Vagina (tissue), 2 donors: ENCODE measurements around the gene LRP11.

Experiments used
- POLR2A ChIP-seq, 2 donors: fragments of 450-650 bp; IDR thresholded peaks; one replicate each; pipeline ENCODE4 v1.6.1; 2017; ENCODE audit warnings: antibody characterized with exemption in 2 of 2, mild to moderate bottlenecking in 2 of 2, moderate library complexity in 2 of 2
- POLR2AphosphoS5 ChIP-seq, 2 donors: sonication (generic); formaldehyde crosslinking; IDR thresholded peaks; one replicate each; pipeline ENCODE4 v1.9.0; 2017; ENCODE audit warnings: antibody characterized with exemption in 2 of 2, mild to moderate bottlenecking in 2 of 2, low read depth in 1 of 2; ENCODE audit not compliant: insufficient read depth in 1 of 2
- TF ChIP-seq, protein P1 (sequence below), 3 experiments: fragments of 450-650 bp in 2 of 3; fragments of 200-600 bp in 1 of 3; sonication (generic) in 1 of 3; IDR thresholded peaks; one replicate each; pipeline ENCODE4 v1.5.1; 2017 to 2019; ENCODE audit warnings: antibody characterized with exemption in 3 of 3, mild to moderate bottlenecking in 2 of 3, moderate library complexity in 2 of 3

DNA sequence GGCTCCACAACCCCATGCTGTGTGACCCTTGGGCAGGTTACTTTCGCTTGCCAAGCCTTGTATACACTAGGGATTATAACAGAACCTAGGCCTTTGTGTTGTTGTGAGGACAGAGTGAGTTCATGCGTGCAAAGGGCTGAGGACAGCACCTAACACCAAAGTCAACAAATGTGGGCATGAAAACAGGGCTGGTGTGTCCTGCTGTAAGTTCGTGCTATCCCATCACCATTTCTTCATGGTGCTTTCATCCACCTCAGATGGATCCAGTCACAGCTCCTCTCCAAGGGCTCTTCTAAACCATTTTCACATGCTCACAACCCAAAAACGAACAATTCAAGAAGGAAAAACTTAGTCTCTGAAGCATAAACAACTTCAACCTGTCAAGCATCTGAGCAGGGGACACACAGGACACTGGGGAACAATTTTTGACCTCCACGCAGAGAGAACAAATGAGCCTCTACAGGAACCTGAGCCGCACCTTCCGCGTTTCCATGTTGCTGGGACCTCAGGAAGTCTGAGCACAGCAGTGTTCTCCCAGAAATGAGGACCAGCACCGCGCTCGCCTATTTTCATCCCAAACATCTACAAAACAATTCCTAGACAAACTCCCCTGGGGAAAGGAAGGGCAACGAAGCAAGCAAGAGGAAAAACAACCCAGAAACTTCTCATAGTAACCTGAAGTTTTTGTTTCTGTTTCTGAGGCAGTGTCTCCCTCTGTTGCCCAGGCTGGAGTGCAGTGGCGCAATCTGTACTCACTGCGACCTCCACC lies 3.1 kb downstream of the LRP11 start:
- TF ChIP-seq POLR2A (IDR thresholded peaks at IDR 0.05), result no peak
- TF ChIP-seq, protein P1, sequence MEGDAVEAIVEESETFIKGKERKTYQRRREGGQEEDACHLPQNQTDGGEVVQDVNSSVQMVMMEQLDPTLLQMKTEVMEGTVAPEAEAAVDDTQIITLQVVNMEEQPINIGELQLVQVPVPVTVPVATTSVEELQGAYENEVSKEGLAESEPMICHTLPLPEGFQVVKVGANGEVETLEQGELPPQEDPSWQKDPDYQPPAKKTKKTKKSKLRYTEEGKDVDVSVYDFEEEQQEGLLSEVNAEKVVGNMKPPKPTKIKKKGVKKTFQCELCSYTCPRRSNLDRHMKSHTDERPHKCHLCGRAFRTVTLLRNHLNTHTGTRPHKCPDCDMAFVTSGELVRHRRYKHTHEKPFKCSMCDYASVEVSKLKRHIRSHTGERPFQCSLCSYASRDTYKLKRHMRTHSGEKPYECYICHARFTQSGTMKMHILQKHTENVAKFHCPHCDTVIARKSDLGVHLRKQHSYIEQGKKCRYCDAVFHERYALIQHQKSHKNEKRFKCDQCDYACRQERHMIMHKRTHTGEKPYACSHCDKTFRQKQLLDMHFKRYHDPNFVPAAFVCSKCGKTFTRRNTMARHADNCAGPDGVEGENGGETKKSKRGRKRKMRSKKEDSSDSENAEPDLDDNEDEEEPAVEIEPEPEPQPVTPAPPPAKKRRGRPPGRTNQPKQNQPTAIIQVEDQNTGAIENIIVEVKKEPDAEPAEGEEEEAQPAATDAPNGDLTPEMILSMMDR (IDR thresholded peaks at IDR 0.05), result no peak
- no peak for TF ChIP-seq POLR2AphosphoS5 (IDR thresholded peaks at IDR 0.05; ENCODE audit: insufficient read depth in 1 of 2, low read depth in 1 of 2)
